K562 (cell line): ENCODE measurements around the gene HNF4A. TPM values are rescaled to one million over a fixed set of nuclear protein-coding genes. Genes with fewer than 3 reads are reported as not detected.

ENCODE experiments used
- AFF4 ChIP-seq: sonication (generic); formaldehyde crosslinking; IDR thresholded peaks from 2 replicates; pipeline ENCODE4 v1.8.0; 2023; ENCODE audit warnings: mild to moderate bottlenecking, missing genetic modification reagents
- BRF1 ChIP-seq: IDR thresholded peaks from 3 replicates; pipeline ENCODE4 v1.6.1; 2011; ENCODE audit warnings: borderline replicate concordance, mild to moderate bottlenecking; ENCODE audit not compliant: insufficient read length; ENCODE audit errors: extremely low read depth
- IFI16 ChIP-seq: fragments of 250-450 bp; sonication (Bioruptor Pico); IDR thresholded peaks from 2 replicates; pipeline ENCODE4 v2.1.2; 2022; ENCODE audit warnings: mild to moderate bottlenecking, inconsistent platforms
- PATZ1 ChIP-seq: fragments of 250-450 bp; sonication (Bioruptor Pico); IDR thresholded peaks from 2 replicates; pipeline ENCODE4 v1.5.0; 2020; ENCODE audit warnings: mild to moderate bottlenecking, borderline replicate concordance
- PHF20 ChIP-seq: fragments of 450-650 bp; IDR thresholded peaks from 2 replicates; pipeline ENCODE4 v1.6.1; 2018; ENCODE audit not compliant: partially characterized antibody
- SMARCA5 ChIP-seq: fragments of 450-650 bp; IDR thresholded peaks from 2 replicates; pipeline ENCODE4 v1.6.1; 2016
- ZBTB8A ChIP-seq: fragments of 450-650 bp; IDR thresholded peaks from 2 replicates; pipeline ENCODE4 v1.6.1; 2018; ENCODE audit warnings: mild to moderate bottlenecking, moderate library complexity; ENCODE audit not compliant: partially characterized antibody
- ZHX1 ChIP-seq: fragments of 150-350 bp; conservative IDR thresholded peaks from 2 replicates; pipeline ENCODE4 v1.6.1; 2014; ENCODE audit warnings: low read length
- ZNF23 ChIP-seq: fragments of 250-450 bp; sonication (Bioruptor Pico); IDR thresholded peaks from 2 replicates; pipeline ENCODE4 v1.4.0; 2020; ENCODE audit warnings: mild to moderate bottlenecking
- ZNF707 ChIP-seq: fragments of 250-450 bp; sonication (Bioruptor Pico); conservative IDR thresholded peaks from 2 replicates; pipeline ENCODE4 v1.8.0; 2022; ENCODE audit warnings: inconsistent platforms, mild to moderate bottlenecking, moderate library complexity
- polyA plus RNA-seq, 8 experiments: library from polyadenylated mRNA; depleted of rRNA in 4 of 8; stranded (reverse) in 5 of 8; unstranded in 3 of 8; fragments of >200 nt; fragmentation: Nextera tagmentation in 2 of 8; fragmentation: Illumina TruSeq in 1 of 8; extraction: Ambion mirVana in 2 of 8; extraction: Trizol in 1 of 8; gene quantifications; 2 replicates each; pipeline versions ENCODE4 v1.2.1 to v1.2.3, GENCODE V29; 2011 to 2014; ENCODE audit warnings: inconsistent platforms in 1 of 8, missing spikeins in 1 of 8
- total RNA-seq, 7 experiments: library from RNA; depleted of rRNA in 6 of 7; stranded (reverse); fragments of >200 nt in 6 of 7; fragmentation: Illumina TruSeq in 2 of 7; extraction: Trizol in 2 of 7; gene quantifications; 2 replicates each; pipeline versions ENCODE4 v1.2.1 to v1.2.3, GENCODE V29; 2011 to 2021; ENCODE audit warnings: low replicate concordance in 1 of 7
- TF ChIP-seq, protein P1 (sequence below): fragments of 450-650 bp; IDR thresholded peaks from 2 replicates; pipeline ENCODE4 v1.6.1; 2017; ENCODE audit warnings: mild to moderate bottlenecking, moderate library complexity

HNF4A gene
- total and polyA plus RNA-seq, 9 of the 15 experiments (the other 6 are each of a cell fraction or from before 2014, with no cell fraction given) = 0.03 to 0.27 (median 0.08) TPM; not detected in 5

DNA sequence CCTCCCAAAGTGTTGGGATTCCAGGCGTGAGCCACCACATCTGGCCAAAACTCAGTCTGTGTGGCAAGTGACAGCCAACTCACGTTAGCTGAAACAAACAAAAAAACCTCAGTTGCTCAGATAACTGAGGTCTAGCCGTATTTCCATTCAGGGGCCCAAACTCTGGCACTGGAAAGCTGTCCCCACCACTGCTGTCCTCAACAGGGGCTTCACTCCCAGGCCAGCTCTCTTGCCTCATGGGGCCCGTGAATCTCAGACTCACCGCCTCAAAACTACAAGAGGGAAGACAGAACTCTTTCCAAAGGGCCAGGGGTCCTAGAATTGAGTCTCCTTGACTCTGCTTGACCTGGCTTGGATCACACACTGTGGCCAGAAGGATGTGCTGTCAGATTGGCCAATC lies 127.6 kb downstream of the HNF4A start (continued):
- TF ChIP-seq SMARCA5 (no peak), PATZ1 (CRISPR knock-in tag) (no peak), PHF20 (no peak), ZNF707 (CRISPR knock-in tag) (no peak), ZHX1 (no peak), IFI16 (CRISPR knock-in tag) (no peak), ZNF23 (CRISPR knock-in tag) (no peak), ZBTB8A (no peak), AFF4 (CRISPR knock-in tag) (no peak), BRF1 (no peak)
- TF ChIP-seq, protein P1, sequence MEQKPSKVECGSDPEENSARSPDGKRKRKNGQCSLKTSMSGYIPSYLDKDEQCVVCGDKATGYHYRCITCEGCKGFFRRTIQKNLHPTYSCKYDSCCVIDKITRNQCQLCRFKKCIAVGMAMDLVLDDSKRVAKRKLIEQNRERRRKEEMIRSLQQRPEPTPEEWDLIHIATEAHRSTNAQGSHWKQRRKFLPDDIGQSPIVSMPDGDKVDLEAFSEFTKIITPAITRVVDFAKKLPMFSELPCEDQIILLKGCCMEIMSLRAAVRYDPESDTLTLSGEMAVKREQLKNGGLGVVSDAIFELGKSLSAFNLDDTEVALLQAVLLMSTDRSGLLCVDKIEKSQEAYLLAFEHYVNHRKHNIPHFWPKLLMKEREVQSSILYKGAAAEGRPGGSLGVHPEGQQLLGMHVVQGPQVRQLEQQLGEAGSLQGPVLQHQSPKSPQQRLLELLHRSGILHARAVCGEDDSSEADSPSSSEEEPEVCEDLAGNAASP = no peak
